ENCODE results near the gene BNC2.

- TF ChIP-seq CTCF (conservative IDR thresholded peaks at IDR 0.05; ENCODE audit: low read depth, low read length) (no peak), POLR2A (IDR thresholded peaks at IDR 0.05; ENCODE audit: low read depth, low read length) (no peak), RFX5 (IDR thresholded peaks at IDR 0.05; ENCODE audit: low read depth, low read length) (no peak), SMC3 (IDR thresholded peaks at IDR 0.05; ENCODE audit: low read depth, low read length) (no peak), CEBPB (IDR thresholded peaks at IDR 0.05; ENCODE audit: low read depth, low read length) (no peak), MXI1 (IDR thresholded peaks at IDR 0.05; ENCODE audit: borderline replicate concordance, low read depth, low read length) (peak; percentile 55; the same call in 1 of the 2 replicates), RAD21 (IDR thresholded peaks at IDR 0.05; ENCODE audit: low read length) (no peak), ELK1 (IDR thresholded peaks at IDR 0.05; ENCODE audit: borderline replicate concordance, low read depth, low read length) (no peak)
Measured at GRCh38 chr9:16521868-16522411, 348.5 kb downstream of the BNC2 start.
